PFSK-1 (cell line): Measurements from ENCODE around the gene ASMTL.

Source experiments
- POLR2AphosphoS5 ChIP-seq: IDR thresholded peaks from 2 replicates; pipeline ENCODE4 v1.6.1; 2012; ENCODE audit warnings: low read depth, mild to moderate bottlenecking, control low read depth, low read length, moderate library complexity
- REST ChIP-seq, 2 experiments: IDR thresholded peaks; 2 replicates each; pipeline versions ENCODE4 v1.6.1 to v1.8.0; 2011 to 2012; ENCODE audit warnings: low read depth in 2 of 2, low read length in 2 of 2, control low read depth in 1 of 2, inconsistent platforms in 1 of 2, mild to moderate bottlenecking in 1 of 2, moderate library complexity in 1 of 2; ENCODE audit not compliant: insufficient read depth in 1 of 2
- SIN3A ChIP-seq: IDR thresholded peaks from 2 replicates; pipeline ENCODE4 v1.6.1; 2012; ENCODE audit warnings: mild to moderate bottlenecking, low read length, moderate library complexity, borderline replicate concordance; ENCODE audit not compliant: insufficient read depth
- TAF1 ChIP-seq: IDR thresholded peaks from 2 replicates; pipeline ENCODE4 v1.6.1; 2012; ENCODE audit warnings: low read length, control low read depth, borderline replicate concordance; ENCODE audit not compliant: insufficient read depth

- TF ChIP-seq TAF1: no peak
- TF ChIP-seq REST (IDR thresholded peaks at IDR 0.05; ENCODE audit: insufficient read depth in 1 of 2, low read depth in 2 of 2, low read length in 2 of 2): no peak
- TF ChIP-seq POLR2AphosphoS5: peak; percentile 36; the same call in 1 of the 2 replicates
- TF ChIP-seq SIN3A: no peak
Measured at GRCh38 chrX:1481636-1482529, 29.2 kb upstream of the ASMTL start.
